ENCODE measurements around the gene DNPEP.
A peak's percentile ranks its signal among the peaks of the same experiment; 100 is the strongest.
"Not testable (repeated sequence)": the region's sequence is repeated elsewhere in the genome, so short reads cannot be mapped to it uniquely, and the experiment has no call there.

Gene DNPEP

DNA sequence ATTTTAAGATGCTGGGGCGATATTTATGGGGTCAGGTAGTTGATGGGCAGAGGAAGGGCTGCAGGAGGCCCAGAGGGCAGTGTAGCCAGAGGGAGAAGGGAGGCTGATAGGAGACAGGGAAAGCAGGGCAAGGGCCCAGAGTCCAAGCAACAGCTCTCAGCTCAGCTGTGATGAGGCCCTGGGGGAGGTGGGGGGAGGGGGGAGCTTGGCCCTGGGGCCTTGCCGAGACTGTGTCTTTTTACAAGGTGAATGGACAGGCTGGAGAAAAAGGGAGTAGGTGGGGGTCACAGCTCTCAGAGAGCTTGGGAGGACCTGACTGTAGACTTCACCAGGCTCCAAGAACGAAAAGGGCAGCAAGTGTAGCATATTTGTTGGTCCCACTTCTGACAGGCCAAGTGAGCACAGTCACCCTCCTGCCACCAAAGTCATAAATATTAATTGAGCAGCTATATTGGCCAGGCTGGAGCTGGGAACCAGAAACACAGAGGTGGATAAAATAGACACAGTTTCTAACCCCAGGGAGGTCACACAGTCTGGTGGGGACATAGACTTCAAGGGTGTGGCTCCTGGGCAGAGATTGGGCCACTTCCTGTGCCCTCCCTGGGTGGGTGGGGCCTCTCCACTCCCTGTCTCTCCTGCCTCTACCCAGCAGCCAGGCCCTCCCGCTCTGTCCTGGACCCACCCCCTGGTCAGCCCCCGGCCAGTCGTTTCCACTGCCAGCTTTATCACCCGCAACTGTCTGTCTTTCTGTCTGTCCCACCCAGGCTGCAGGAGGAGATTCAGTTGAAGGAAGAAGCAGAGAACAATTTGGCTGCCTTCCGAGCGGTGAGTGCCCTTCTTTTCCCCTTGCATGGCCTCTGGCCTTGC is 31.9 kb upstream of the DNPEP start:
- DNase-seq (ENCODE audit: low read depth in 2 of 2) = no peak

DNA sequence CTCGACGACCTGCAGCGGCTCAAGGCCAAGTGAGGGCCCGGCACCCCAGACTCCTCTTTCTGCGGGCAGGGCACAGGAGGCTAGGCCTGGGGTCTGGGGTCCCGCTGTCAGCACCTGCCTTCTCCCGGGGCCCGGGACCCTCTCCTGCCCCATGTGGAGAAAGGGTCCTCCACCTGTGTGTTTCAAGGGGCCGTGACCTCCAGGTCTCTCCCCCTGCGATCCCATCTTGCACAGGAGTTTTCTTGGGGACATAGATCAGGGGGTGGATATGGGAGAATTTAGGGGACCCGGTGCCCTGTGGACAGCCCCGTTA is 31.3 kb upstream of the DNPEP start:
- DNase-seq (ENCODE audit: low read depth in 2 of 2) = no peak

DNA sequence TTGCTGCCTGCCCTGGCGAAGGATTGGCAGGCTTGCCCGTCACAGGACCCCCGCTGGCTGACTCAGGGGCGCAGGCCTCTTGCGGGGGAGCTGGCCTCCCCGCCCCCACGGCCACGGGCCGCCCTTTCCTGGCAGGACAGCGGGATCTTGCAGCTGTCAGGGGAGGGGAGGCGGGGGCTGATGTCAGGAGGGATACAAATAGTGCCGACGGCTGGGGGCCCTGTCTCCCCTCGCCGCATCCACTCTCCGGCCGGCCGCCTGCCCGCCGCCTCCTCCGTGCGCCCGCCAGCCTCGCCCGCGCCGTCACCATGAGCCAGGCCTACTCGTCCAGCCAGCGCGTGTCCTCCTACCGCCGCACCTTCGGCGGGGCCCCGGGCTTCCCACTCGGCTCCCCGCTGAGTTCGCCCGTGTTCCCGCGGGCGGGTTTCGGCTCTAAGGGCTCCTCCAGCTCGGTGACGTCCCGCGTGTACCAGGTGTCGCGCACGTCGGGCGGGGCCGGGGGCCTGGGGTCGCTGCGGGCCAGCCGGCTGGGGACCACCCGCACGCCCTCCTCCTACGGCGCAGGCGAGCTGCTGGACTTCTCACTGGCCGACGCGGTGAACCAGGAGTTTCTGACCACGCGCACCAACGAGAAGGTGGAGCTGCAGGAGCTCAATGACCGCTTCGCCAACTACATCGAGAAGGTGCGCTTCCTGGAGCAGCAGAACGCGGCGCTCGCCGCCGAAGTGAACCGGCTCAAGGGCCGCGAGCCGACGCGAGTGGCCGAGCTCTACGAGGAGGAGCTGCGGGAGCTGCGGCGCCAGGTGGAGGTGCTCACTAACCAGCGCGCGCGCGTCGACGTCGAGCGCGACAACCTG is 30.7 kb upstream of the DNPEP start, which contains the start of gene DES:
Gene DES (plus strand): TSS at position 223 of the 857 bp plus-strand sequence. CDS start 86 bp downstream, at position 309.
- no peak for DNase-seq (ENCODE audit: low read depth in 2 of 2)

DNA sequence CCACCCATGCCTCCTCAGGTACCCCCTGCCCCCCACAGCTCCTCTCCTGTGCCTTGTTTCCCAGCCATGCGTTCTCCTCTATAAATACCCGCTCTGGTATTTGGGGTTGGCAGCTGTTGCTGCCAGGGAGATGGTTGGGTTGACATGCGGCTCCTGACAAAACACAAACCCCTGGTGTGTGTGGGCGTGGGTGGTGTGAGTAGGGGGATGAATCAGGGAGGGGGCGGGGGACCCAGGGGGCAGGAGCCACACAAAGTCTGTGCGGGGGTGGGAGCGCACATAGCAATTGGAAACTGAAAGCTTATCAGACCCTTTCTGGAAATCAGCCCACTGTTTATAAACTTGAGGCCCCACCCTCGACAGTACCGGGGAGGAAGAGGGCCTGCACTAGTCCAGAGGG is 29.7 kb upstream of the DNPEP start:
- no peak for DNase-seq (ENCODE audit: low read depth in 2 of 2)

DNA sequence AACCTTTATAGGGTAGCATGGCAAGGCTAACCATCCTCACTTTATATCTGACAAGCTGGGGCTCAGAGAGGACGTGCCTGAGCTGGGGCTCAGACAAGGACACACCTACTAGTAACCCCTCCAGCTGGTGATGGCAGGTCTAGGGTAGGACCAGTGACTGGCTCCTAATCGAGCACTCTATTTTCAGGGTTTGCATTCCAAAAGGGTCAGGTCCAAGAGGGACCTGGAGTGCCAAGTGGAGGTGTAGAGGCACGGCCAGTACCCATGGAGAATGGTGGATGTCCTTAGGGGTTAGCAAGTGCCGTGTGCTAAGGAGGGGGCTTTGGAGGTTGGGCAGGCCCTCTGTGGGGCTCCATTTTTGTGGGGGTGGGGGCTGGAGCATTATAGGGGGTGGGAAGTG is 29.2 kb upstream of the DNPEP start:
- DNase-seq (ENCODE audit: low read depth in 2 of 2) = no peak

DNA sequence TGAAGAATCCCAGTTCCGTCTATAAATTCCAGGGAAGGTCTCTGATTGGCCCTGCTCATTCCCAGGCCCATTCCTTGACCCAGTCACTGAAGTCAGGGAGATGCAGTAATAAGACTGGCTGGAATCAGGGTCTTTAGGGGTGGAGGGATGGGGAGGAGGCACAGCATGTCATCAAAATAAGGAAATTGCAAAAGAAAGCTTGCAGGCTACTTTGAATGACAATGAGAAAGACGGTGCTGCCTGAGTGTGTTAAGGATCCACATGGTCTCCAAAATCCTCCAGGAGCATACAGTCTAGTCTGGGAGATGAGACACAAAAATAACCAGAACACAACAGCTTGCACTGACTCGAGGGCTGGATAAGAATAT is 28.5 kb upstream of the DNPEP start:
- no peak for DNase-seq (ENCODE audit: low read depth in 2 of 2)

DNA sequence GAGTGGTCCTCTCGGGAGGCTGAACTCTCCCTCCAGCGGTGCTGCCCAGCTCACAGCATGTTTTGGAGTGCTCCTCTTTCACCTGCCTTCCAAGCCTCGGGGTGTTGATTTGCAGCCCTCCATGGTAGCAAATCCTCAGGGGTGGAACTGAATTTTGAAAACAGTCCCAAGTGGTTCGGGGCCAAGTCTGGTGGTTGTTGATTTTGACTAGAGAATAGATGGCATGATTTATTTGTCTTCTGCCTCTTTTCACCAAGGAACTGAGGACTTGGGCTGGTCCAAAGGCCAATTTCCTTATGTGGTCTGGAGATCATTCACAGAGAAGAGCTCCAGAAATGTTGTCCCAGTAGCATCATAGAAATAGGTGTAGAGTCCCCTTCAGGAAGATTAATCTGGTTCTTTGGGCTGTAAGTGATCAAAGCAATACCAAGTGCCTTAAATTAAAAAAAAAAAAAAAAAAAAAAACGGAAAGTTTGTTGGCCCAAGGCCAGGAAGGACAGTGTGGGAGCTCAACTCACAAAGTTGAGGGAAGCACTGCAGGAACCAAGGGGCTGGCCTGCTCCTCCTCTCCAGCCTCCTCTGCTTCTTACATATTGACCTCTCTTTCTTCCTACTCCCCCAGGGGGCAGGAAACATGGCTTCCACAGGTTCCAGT is 28.0 kb upstream of the DNPEP start:
- no peak for DNase-seq (ENCODE audit: low read depth in 2 of 2)

DNA sequence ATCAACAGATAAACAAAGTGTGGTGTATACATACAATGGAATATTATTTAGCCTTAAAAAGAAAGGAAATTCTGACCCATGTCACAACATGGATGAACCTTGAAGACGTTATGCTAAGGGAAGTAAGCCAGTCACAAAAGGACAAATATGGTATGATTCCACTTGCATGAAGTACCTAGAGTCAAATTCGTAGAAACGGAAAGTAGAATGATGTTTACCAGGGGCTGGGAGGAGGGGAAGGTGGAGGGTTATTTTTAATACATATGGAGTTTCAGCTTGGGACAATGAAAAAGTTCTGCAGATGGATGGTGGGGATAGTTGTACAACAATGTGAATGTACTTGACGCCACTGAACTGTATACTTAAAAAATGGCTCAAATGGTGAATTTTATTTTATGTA is 27.1 kb upstream of the DNPEP start:
- no peak for DNase-seq (ENCODE audit: low read depth in 2 of 2)

DNA sequence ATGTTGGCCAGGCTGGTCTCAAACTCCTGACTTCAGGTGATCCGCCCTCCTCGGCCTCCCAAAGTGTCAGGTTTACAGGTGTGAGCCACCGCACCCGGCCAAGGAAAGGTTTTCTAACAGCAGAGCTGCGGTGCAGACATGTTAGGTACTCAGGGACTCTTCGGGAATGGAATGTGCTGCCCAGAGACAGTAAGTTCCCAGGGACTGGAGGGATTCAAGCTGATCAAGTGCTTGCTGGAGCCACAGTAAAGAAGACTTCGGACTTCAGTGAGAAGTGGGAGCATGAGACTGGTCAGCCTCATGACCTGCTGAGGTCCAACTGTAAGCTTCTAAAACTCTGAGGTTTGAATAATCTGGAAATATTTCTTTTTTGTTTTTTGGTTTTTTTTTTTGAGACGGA is 22.7 kb upstream of the DNPEP start:
- no peak for DNase-seq (ENCODE audit: low read depth in 2 of 2)

DNA sequence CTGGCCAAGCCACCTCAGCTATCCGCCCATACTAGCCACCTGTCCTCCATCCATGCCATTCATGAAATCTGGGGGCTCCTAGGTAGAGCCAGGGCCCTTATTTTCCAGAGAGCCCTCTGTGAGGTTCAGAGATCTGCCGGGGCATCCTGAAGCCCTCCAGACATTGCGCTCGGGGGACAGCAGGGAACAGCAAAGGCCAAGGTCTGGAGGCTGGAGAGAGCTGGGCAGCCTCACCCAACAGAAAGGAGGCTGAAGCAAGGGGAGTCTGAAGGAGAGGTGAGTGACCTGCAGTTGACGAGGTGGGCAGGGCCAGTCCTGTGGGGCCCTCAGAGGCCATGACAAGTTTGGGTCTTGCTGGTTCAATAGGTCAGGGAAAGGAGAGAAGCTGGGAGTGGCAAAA is 21.9 kb upstream of the DNPEP start:
- DNase-seq (ENCODE audit: low read depth in 2 of 2) = no peak

DNA sequence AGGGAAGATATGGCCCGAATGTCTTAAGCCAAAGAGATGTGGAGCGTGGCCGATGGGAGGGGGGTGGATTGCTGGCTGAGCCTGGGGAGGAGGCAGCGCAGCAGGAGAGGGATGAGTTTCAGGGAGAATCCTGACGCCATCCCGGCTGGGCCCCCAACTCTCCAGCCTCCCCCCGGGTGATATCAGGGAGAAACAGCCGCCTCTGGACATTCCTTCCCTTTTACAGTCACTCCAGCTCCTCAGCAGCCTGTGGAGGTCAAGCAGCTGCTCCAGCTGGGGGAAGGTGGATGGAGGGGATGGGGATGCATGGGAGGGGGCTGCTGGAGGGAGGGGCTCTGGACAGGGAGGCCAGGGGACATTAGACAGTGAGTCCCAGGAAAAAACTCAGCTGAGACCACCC is 20.9 kb upstream of the DNPEP start:
- no peak for DNase-seq (ENCODE audit: low read depth in 2 of 2)

DNA sequence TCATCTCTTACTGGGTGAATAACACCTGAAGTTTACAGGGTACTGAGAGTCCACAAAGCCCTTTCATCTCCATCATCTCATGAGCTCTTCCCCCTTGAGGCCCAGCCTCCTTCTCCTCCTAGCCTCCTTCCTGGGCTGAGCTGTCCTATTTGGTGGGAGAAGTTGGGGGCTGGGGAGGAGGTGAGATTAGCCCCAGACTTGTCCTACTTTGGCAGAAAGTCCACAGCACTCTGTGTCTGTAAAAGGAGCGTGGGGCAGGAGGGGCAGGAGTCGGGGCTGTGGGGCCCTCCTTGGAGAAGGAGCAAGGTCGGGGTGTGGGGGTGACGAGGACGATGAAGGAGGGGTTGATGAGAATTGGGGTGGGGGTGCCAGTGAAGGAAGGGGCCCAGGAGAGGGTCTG is 20.5 kb upstream of the DNPEP start:
- DNase-seq (ENCODE audit: low read depth in 2 of 2) = no peak

DNA sequence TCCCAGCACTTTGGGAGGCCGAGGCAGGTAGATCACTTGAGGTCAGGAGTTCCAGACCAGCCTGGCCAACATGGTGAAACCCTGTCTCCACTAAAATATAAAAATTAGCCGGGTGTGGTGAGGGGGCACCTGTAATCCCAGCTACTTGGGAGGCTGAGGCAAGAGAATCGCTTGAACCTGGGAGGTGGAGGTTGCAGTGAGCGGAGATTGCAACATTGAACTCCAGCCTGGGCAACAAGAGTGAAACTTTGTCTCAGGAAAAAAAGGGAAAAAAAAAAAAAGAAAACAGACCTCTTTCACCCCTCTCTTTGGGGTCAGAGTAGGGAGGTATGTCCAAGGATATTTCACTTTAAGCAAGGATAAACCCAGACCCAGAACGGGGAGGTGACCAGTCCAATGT is 19.6 kb upstream of the DNPEP start:
- DNase-seq (ENCODE audit: low read depth in 2 of 2) = not testable (repeated sequence)

DNA sequence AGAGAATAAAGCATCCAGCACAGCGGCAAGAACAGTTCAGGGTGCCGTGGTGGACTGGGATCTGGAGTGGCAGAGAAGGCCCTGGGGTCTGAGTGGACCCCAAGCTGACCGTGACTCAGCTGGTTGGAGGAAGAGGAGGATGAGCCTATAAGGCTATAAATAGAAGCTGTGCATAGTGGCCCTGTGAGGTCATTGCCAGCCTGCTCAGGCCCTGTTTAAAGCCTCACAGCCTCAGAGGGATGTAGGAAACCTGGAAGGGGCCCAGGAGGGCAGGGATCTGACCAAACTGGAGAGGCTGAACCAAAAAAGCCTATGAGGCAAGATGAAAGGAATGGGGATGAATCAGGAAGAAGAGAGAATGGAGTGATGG is 19.1 kb upstream of the DNPEP start:
- no peak for DNase-seq (ENCODE audit: low read depth in 2 of 2)

DNA sequence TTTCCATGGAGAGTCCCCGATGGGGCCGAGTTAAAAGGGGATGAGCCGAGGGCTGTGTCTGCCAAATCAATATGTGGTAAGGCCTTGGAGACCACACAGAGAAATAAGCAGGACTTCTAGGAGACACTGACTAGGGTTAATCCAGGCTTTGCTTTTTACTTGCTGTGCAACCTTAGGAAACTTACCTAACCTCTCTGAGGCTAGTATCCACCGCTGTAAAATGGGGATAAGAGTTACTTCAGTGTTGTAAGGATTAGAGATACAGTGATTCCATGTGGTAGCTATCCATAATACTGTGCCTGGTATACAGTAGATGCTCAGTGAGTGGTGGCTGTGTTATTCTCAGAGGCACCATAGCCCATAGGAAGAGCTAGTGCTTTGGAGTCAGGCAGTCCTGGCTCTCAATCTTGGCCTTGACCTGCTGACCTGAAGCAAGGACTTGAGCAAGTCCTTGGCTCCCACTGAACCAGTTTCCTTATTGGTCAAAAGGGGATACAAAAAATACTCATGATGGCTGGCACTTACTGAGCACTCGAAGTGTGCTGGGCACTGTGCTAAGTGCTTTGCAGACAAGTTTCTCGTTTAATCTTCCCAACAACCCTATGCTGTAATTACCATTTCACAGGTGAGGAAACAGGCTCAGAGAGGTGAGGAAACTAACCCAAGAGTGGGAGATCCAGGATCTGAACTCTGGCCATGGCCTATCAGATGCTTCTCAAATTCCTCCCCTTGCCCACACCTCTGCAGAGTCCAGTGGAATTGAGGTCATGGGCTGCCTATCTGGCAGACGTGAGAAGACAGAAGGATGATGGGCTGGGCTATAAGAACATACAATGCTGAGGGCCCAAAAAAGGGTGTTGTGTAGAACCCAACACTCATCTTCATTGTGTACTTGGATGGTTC is 18.5 kb upstream of the DNPEP start:
- DNase-seq (ENCODE audit: low read depth in 2 of 2) = no peak

DNA sequence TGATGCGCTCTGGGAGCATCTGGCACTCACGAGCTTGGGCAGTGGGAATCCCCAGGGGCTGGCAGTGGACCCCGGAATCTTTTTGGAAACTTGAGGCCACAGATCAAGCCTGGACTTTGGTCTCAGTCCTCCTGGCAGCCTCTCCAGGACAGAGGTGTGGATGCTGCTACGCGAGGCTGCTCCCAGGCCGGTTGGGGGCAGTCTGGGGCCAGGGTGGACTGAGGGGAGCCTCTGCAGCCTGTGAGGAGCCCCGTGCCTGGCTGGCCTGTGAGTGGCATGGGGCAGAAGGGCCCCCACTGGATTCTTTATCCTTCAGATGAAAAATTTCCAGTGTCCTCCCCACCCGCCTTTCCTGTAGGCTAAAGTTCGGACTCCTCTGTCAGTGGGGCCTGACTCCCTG is 17.7 kb upstream of the DNPEP start:
- DNase-seq (ENCODE audit: low read depth in 2 of 2) = no peak

DNA sequence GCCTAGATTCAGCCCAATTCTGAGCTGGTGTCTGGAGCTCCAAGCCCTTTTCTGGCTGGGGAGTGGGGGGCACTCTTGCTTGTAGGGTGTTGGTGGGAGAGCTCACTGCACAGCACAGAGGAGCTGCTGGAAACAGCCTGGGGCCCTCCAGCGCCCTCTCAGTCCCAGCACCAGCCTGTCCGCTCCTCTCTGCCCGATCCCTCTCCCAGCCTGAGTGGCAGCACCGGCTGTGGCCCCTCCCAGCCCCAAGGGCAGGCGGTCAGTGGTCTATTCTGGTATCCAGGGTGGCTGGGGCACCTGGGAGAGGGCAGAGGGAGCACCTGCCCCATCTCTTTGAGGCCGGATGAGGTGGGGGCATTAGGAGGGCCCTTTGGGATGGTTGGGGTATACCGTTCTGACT is 17.2 kb upstream of the DNPEP start:
- DNase-seq (ENCODE audit: low read depth in 2 of 2) = no peak

DNA sequence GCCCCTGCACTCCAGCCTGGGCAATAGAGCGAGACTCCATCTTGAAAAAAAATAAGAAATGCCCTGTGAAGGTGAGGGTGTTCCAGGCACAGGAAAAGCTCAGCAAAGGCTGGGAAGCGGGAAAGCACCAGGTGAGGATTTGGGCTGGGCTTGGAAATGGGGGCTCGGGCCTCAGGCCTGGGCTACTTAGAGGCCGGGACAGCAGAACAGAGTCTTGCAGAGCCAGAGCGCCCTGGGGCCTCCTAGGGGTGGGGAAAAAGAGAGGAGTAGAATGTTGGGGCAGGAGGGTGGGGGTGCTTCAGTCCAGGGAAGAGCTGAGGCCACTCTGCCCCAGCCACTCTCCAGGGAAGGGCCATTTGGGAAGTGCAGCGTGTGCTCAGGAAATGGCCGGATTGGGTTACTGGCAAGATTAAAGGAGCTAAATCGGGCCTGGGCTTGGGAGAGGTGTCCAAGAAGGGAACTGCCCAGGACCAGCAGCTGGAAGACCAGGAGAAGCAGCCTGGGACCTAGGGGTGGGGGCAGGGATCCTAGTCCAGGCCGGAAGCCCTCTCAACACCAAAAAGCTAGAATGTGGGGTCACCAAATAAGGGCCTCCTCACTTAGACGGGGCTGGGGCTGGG is 16.7 kb upstream of the DNPEP start:
- no peak for DNase-seq (ENCODE audit: low read depth in 2 of 2)

DNA sequence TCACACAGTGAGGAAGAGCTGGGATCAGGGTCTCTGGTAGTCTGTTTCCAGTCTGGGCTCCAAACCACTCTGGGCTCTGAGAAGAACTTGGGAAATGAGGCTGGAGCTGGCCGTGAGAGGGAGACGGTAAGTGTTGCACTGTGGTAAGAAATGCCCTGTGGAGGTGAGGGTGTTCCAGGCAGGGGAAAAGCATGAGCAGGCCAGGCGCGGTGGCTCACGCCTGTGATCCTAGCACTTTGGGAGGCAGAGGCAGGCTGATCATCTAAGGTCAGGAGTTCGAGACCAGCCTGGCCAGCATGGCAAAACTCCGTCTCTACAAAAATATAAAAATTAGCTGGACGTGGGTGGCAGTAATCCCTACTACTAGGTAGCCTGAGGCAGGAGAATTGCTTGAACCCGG is 16.1 kb upstream of the DNPEP start:
- DNase-seq (ENCODE audit: low read depth in 2 of 2) = no peak

DNA sequence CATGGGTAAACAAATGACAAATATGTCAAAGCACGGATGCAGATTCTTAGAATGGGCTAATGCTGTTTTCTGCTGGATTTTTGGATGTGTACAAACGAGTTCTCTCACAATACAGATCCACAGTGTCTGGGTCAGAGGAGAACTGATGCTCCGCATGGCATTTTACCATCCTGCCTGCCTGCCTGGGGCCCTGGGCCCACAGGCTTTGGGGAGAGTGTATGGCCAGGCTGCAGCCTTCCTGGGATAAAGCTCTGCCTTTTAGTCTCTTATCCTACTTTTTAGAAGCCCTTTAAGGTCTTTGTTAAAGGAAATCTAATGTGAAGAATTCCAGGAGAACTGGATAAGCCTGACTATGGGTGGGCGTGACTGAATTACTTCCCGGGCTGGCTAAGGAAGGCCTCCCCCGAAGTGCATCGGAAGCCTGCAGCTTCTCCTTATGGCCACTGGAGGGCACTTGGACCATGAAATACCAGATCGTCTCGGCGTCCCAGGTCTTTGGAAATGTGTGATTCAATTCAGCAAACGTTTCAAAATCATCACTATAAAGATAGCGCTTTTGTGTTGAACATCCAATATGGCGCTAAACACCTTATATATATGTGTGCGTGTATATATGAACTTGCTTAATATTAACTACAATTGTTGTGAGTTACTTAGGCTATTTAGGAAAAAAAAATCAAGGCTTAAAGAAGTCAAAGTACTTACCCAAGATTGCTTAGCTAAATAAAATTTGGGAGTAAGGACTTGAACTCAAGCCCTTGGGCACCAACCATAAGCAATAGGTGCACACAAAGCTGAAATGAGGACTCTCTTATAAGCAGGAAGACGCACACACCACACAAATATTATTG is 15.2 kb upstream of the DNPEP start:
- DNase-seq (ENCODE audit: low read depth in 2 of 2) = peak; percentile 40 to 44
